Endothelial cell (in vitro differentiated cells): ENCODE data around the gene FBXL17. TPM values are rescaled to one million over a fixed set of nuclear protein-coding genes. Genes with fewer than 3 reads are reported as not detected.

ENCODE experiments used
- DNase-seq: peaks from one replicate; pipeline ENCODE4 v3.0.0; 2021; ENCODE audit warnings: low spot score
- H3K27ac Mint-ChIP-seq: one replicate; pipeline ENCODE4 v1.8.0; 2021; ENCODE audit warnings: mixed read lengths, inconsistent platforms; ENCODE audit not compliant: unreplicated experiment
- H3K27me3 Mint-ChIP-seq: one replicate; pipeline ENCODE4 v1.8.0; 2021; ENCODE audit warnings: mild to moderate bottlenecking, moderate library complexity, mixed read lengths, inconsistent platforms; ENCODE audit not compliant: unreplicated experiment
- H3K36me3 Mint-ChIP-seq: one replicate; pipeline ENCODE4 v1.8.0; 2021; ENCODE audit warnings: mild to moderate bottlenecking, low read depth, mixed read lengths, inconsistent platforms; ENCODE audit not compliant: unreplicated experiment
- H3K4me1 Mint-ChIP-seq: one replicate; pipeline ENCODE4 v1.8.0; 2021; ENCODE audit warnings: mild to moderate bottlenecking, mixed read lengths, inconsistent platforms; ENCODE audit not compliant: unreplicated experiment
- H3K4me3 Mint-ChIP-seq: one replicate; pipeline ENCODE4 v1.8.0; 2021; ENCODE audit warnings: mild to moderate bottlenecking, mixed read lengths, inconsistent platforms; ENCODE audit not compliant: unreplicated experiment
- H3K9me3 Mint-ChIP-seq: one replicate; pipeline ENCODE4 v1.8.0; 2021; ENCODE audit warnings: mixed read lengths, inconsistent platforms; ENCODE audit not compliant: unreplicated experiment
- total RNA-seq: library from RNA; stranded (reverse); fragmentation: NEBNext Ultra II Directional; extraction: Animal tissue kit (Norgen Biotek cat#: 25700); gene quantifications from one replicate; pipeline ENCODE4 v1.2.1, GENCODE V29; 2021; ENCODE audit not compliant: unreplicated experiment
- TF ChIP-seq, protein P1 (sequence below): fragments of 200-600 bp; sonication (generic); IDR thresholded peaks from one replicate; pipeline ENCODE4 v1.5.0; 2021; ENCODE audit warnings: antibody characterized with exemption; ENCODE audit not compliant: unreplicated experiment

The FBXL17 gene
- total RNA-seq, 1 donor from 2014 or later: 14.9 TPM

DNA sequence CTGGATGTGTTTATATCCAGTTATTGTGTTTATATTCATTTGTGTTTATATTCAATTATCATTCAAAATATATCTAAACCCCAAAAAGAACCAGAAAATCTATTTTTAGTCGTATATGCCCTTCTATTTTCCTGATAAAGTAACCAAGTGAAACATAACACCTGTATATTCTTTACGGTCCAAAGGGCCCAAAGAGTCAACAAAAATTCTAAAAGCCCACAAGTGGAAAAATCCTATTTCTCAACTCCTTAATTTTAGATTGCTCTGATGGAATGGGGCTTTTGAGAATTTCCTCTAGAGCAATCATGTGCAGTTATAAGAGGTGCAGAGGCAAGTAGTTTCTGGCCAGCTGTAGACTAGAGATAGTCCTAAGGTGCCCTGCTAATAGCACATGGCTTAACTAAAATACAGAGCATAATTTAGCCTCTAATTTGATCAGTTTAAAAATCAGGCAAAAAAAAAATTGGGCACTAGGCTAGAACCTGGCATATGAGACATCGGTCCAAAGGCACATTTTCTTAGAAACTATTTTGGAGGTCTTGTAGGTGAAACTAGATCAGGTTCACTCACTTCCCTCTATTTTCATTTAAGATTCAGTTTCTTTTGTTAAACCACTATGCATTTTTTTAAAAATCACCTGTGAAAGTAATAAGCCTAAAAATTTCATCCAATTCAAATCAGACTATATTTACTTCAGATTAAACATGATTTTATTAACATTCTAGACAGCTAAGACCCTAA lies 256.0 kb downstream of the FBXL17 start:
- Mint-ChIP-seq H3K9me3 (no peaks in the 10 kb centered on the region), H3K27ac (no peak overlapping the region), H3K4me3 (no peak overlapping the region), H3K27me3 (no peaks in the 10 kb centered on the region), H3K36me3 (no peaks in the 10 kb centered on the region), H3K4me1 (no peaks in the 10 kb centered on the region)
- no peak for DNase-seq
- TF ChIP-seq, protein P1, sequence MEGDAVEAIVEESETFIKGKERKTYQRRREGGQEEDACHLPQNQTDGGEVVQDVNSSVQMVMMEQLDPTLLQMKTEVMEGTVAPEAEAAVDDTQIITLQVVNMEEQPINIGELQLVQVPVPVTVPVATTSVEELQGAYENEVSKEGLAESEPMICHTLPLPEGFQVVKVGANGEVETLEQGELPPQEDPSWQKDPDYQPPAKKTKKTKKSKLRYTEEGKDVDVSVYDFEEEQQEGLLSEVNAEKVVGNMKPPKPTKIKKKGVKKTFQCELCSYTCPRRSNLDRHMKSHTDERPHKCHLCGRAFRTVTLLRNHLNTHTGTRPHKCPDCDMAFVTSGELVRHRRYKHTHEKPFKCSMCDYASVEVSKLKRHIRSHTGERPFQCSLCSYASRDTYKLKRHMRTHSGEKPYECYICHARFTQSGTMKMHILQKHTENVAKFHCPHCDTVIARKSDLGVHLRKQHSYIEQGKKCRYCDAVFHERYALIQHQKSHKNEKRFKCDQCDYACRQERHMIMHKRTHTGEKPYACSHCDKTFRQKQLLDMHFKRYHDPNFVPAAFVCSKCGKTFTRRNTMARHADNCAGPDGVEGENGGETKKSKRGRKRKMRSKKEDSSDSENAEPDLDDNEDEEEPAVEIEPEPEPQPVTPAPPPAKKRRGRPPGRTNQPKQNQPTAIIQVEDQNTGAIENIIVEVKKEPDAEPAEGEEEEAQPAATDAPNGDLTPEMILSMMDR: no peak

DNA sequence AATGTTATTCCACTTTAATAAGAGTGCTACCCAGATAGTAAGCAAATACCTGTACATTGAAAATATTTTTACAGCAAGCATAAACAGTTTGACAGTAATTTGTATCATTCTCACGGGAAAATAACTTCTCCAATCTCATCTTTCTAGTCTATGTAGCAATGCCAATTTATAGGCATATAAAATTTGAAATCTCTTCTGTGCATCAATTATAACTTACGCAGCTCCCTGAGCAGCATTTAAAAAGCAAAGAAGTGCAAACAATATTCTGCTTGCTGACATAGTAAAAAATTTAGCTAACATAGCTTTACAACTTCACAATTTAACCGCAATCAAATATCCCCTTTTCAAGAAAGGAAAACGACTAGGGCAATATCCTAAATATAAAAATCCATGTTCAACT lies 257.3 kb downstream of the FBXL17 start:
- TF ChIP-seq, protein P1: no peak
- Mint-ChIP-seq H3K4me3 (no peak overlapping the region), H3K36me3 (no peaks in the 10 kb centered on the region), H3K9me3 (no peaks in the 10 kb centered on the region), H3K4me1 (no peaks in the 10 kb centered on the region), H3K27ac (no peak overlapping the region), H3K27me3 (no peaks in the 10 kb centered on the region)
- no peak for DNase-seq

DNA sequence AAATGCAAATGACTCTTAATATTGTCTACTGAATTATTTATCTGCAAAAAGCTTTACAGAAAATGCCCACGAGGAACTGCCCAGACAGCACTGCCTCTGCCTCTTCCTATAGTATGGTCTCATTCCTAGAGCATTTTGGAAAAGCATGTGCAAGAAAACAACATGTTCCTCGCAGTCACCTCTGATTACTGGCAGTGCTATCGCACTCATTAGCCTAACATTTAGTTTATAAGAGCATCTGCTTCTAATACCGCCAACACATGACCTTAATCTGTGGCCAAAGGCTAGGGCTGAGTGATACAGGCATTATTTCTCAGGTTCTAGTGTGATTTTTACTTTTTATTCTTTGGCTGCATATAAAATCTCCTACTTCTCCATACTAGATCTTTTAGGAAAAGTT lies 259.2 kb downstream of the FBXL17 start:
- no peaks in the 10 kb centered on the region for H3K9me3 Mint-ChIP-seq
- TF ChIP-seq, protein P1: no peak
- H3K27me3 Mint-ChIP-seq: no peaks in the 10 kb centered on the region
- H3K36me3 Mint-ChIP-seq: no peaks in the 10 kb centered on the region
- no peak overlapping the region for H3K27ac Mint-ChIP-seq
- no peak for DNase-seq
- no peaks in the 10 kb centered on the region for H3K4me1 Mint-ChIP-seq
- no peak overlapping the region for H3K4me3 Mint-ChIP-seq

DNA sequence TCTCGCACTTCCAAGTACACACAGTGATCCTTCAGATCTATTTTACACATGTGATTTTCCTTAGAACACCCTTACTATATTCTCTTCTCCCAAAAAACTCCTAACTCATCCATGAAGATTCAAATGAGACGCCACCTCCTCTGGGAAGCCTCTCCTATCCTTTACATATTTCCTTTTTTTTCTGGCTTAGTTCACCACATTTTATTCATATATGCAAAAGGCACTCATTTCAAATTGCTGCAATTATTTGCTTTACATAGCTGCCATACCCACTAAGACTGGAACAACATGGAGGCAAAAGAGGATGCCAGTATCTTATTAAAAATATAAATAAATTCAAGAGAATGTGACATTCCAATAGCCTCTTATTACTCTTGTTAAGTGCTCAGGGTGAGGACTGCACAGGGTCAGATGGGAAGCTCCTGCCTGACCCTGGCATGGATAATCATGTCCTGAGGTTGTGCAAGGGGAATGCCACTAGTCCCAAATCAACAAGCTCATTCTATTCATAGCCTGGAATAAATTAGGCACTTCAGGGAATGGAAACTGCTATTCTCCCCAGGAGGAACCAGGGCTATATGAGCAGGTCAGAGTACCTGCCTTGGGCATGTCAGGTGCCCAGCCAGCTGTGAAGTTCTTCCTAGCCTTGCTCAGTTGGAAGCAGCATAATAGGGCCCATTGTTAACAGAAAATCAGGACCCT lies 262.9 kb downstream of the FBXL17 start:
- Mint-ChIP-seq H3K36me3 (no peaks in the 10 kb centered on the region), H3K4me3 (no peak overlapping the region), H3K4me1 (no peaks in the 10 kb centered on the region), H3K27me3 (no peaks in the 10 kb centered on the region), H3K9me3 (no peaks in the 10 kb centered on the region), H3K27ac (no peak overlapping the region)
- no peak for DNase-seq
- TF ChIP-seq, protein P1: no peak

DNA sequence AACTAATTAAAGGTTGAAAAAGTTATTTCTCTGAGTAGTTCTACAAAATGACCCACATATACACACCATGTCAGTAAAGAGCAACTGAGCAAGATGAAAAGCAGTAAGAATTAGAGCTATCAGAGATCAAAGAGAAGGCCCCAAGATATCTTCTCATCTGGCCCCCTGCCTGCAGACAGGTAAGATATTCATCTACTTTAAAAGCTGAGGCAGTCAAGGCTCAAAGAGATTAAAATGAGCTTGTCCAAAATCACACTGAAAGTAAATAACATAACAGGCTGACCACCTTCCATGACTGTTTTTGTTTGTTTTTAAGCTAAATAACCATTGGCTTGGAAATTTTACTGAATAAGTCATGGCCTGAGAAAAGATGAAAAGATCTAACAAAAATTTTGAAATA lies 266.2 kb downstream of the FBXL17 start:
- no peak for DNase-seq
- Mint-ChIP-seq H3K27ac (no peak overlapping the region), H3K9me3 (no peaks in the 10 kb centered on the region), H3K27me3 (no peaks in the 10 kb centered on the region), H3K36me3 (no peaks in the 10 kb centered on the region), H3K4me1 (no peaks in the 10 kb centered on the region), H3K4me3 (no peak overlapping the region)
- TF ChIP-seq, protein P1: no peak
